Thoracic aorta (tissue), 2 donors: ENCODE results near the gene SKIC8. TPM values are rescaled to one million over a fixed set of nuclear protein-coding genes. Genes with fewer than 3 reads are reported as not detected.

Experiments
- ATAC-seq: fragments of 150-250 bp; one replicate; pipeline ENCODE4 v1.8.0; 2017; ENCODE audit warnings: low read depth; ENCODE audit not compliant: insufficient number of reproducible peaks, low FRiP score
- DNase-seq: peaks from one replicate; pipeline ENCODE4 v3.0.0-alpha.2; 2020; ENCODE audit warnings: low spot score
- H3K27ac ChIP-seq, 2 donors: fragments of 200-600 bp; sonication (generic); 1 replicate in 1 of 2; 2 replicates in 1 of 2; pipeline ENCODE4 v1.5.1; 2016; ENCODE audit warnings: mild to moderate bottlenecking in 2 of 2, moderate library complexity in 2 of 2
- H3K27me3 ChIP-seq: fragments of 200-600 bp; sonication (generic); replicated peaks from 2 replicates; pipeline ENCODE4 v1.6.0; 2016; ENCODE audit warnings: mild to moderate bottlenecking; ENCODE audit not compliant: insufficient read depth
- H3K36me3 ChIP-seq: fragments of 200-600 bp; sonication (generic); one replicate; pipeline ENCODE4 v1.5.1; 2016
- H3K4me1 ChIP-seq, 2 donors: fragments of 200-600 bp; sonication (generic); 1 replicate in 1 of 2; 2 replicates in 1 of 2; pipeline versions ENCODE4 v1.5.1 to v1.6.0; 2016; ENCODE audit warnings: low read depth in 2 of 2, mild to moderate bottlenecking in 1 of 2; ENCODE audit not compliant: control insufficient read depth in 1 of 2
- H3K4me3 ChIP-seq: fragments of 200-600 bp; sonication (generic); 2 replicates; pipeline ENCODE4 v1.5.1; 2016; ENCODE audit warnings: mild to moderate bottlenecking
- H3K9me3 ChIP-seq: fragments of 200-600 bp; sonication (generic); 2 replicates; pipeline ENCODE4 v1.5.1; 2016
- total RNA-seq, 2 donors: library from RNA; depleted of rRNA; stranded (reverse); fragments of >200 nt; gene quantifications; one replicate each; pipeline versions ENCODE4 v1.1.0 to v1.2.3, GENCODE V29; 2016
- TF ChIP-seq, protein P1 (sequence below): fragments of 200-600 bp; sonication (generic); IDR thresholded peaks from one replicate; pipeline ENCODE4 v1.5.1; 2019; ENCODE audit warnings: antibody characterized with exemption

The SKIC8 gene
- total RNA-seq, 2 donors from 2014 or later, result 41.6 to 74.2 TPM

DNA sequence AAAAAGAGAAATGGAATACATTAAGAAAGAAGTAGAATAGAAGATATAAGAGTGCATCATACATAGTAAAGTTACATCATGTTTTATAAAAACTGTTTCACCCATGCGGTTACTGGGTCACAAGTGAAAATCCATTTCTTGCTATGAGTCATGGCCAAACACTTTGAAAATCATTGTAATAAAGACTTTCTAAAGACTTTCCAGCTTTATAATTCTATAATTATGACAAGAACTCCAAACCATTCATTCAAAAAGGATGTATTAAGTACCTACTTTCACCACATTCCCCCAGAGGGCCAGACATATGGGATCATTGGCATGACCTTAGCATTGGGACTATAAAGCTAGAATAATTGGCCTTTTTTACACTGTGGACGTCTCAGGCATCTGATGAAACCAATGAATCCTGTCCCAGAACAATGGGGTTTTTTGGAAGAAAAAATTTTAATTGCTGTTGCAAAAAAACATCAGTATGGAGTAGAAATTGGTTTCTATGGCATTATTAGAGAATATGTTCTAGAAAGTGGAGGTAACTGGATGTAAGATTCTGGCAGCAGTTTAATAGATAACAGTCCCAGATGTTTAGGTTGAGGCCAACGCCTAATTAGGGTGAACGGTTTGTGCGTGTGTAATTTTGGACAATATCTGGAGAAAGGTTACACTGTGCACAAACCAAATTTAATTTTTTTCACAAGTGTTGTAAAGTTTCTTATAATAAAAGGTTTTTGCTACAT is 3.3 kb upstream of the SKIC8 start:
- Histone ChIP-seq H3K4me1 (peaks cover 3 to 18% of the 10 kb centered on the region in 2 donors), H3K4me3 (no peak overlapping the region), H3K36me3 (no peaks in the 10 kb centered on the region), H3K9me3 (no peaks in the 10 kb centered on the region), H3K27ac (no peak overlapping the region), H3K27me3 (no peaks in the 10 kb centered on the region)
- DNase-seq (no peak), ATAC-seq (no peak)
- TF ChIP-seq, protein P1, sequence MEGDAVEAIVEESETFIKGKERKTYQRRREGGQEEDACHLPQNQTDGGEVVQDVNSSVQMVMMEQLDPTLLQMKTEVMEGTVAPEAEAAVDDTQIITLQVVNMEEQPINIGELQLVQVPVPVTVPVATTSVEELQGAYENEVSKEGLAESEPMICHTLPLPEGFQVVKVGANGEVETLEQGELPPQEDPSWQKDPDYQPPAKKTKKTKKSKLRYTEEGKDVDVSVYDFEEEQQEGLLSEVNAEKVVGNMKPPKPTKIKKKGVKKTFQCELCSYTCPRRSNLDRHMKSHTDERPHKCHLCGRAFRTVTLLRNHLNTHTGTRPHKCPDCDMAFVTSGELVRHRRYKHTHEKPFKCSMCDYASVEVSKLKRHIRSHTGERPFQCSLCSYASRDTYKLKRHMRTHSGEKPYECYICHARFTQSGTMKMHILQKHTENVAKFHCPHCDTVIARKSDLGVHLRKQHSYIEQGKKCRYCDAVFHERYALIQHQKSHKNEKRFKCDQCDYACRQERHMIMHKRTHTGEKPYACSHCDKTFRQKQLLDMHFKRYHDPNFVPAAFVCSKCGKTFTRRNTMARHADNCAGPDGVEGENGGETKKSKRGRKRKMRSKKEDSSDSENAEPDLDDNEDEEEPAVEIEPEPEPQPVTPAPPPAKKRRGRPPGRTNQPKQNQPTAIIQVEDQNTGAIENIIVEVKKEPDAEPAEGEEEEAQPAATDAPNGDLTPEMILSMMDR, result no peak

DNA sequence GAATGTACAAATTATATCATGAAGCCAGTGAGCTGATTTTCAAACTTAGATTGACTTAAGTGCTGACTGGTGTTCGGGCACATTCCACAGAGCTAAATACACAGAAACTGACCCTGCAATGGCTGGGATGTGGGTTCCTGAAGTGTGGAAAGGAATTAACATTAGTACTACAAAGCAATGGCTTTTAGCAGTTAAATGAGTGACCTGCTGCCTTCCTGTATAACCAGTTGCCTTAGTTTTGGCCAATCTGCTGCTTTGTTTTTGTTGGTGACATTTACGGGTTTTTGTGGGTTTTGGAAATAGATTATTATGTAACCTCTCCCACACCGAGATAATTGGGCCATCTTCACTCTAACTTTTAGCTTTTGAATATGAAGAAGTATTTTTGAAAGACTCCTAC is 2.4 kb upstream of the SKIC8 start:
- Histone ChIP-seq H3K4me3 (no peak overlapping the region), H3K4me1 (peaks cover 3 to 18% of the 10 kb centered on the region in 2 donors), H3K27me3 (no peaks in the 10 kb centered on the region), H3K36me3 (no peaks in the 10 kb centered on the region), H3K9me3 (no peaks in the 10 kb centered on the region), H3K27ac (no peak overlapping the region)
- DNase-seq (no peak), ATAC-seq (no peak)
- TF ChIP-seq, protein P1, result no peak

DNA sequence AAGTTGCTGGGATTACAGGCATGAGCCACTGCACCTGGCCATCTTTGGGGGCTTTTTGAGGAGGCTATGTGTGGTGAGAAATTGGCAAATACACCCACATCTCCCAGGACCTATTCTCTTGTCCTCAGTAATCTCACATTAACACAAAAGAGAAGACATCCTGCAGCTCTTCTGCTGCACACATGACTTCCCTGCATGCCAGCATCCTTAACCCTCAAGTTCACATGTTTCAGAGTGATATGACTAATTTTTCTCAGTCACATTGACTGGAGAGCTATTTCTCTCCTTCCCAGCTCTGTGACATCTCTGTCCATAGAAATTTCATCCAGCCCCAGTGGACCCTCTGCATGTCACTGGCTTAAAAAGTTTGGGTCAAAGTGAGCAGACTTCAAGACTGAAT is 1.9 kb upstream of the SKIC8 start:
- no peak overlapping the region for H3K4me3 ChIP-seq
- H3K9me3 ChIP-seq, result no peaks in the 10 kb centered on the region
- no peaks in the 10 kb centered on the region for H3K27me3 ChIP-seq
- DNase-seq (no peak), ATAC-seq (no peak)
- no peak overlapping the region for H3K27ac ChIP-seq
- H3K4me1 ChIP-seq, result peaks cover 3 to 18% of the 10 kb centered on the region in 2 donors
- TF ChIP-seq, protein P1, result no peak
- H3K36me3 ChIP-seq, result no peaks in the 10 kb centered on the region

DNA sequence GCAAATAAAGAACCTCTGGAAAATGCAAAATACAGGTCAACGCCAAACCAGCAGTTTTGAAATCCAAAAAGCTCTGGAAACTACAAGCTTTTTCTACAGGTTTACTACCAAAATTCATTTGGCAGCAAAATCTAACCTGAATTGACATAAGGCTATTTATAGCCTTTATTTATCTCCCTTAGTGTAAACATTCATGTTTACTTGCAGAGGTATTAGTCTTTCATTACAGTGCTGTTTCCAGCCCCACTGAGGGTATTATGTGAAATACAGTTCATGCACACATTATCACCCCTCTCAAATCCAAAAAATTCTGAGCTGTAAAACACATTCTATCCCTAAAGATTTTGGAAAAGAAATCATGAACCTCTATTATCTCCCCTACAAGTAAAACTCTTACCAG is 7.2 kb downstream of the SKIC8 start:
- no peak overlapping the region for H3K27ac ChIP-seq
- H3K9me3 ChIP-seq, result no peaks in the 10 kb centered on the region
- peaks cover 32% of the 10 kb centered on the region for H3K36me3 ChIP-seq
- DNase-seq, result no peak
- TF ChIP-seq, protein P1, result no peak
- H3K27me3 ChIP-seq, result no peaks in the 10 kb centered on the region
- no peak for ATAC-seq
- H3K4me3 ChIP-seq, result no peak overlapping the region
- H3K4me1 ChIP-seq, result no peaks in the 10 kb centered on the region

DNA sequence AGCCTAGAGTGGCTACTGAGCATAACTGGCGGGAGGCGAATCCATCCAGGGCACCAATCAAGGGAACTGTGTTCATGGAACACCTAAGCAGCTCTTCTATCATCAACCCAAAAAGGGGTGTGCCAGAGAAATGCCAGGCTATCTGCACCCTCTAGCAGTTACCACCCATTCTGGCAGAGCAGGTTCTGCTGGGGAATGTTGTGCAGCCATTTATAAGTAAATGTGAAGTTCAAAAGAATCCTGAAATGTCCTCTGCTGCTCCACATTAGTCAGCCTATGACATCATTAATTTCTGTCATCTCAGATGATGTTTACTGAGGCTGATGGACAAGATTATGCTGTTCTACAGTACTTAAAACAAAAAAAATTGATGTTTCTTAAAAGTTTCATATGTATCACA is 7.7 kb downstream of the SKIC8 start:
- DNase-seq (no peak), ATAC-seq (no peak)
- Histone ChIP-seq H3K36me3 (peaks cover 38% of the 10 kb centered on the region), H3K27me3 (no peaks in the 10 kb centered on the region), H3K4me3 (no peak overlapping the region), H3K27ac (no peak overlapping the region), H3K4me1 (no peaks in the 10 kb centered on the region), H3K9me3 (no peaks in the 10 kb centered on the region)
- TF ChIP-seq, protein P1, result no peak
